A673 (cell line): ENCODE data around the gene CPNE5.

Experiments used
- EZH2 ChIP-seq: fragments of 200-600 bp; sonication (generic); IDR thresholded peaks from 2 replicates; pipeline ENCODE4 v1.6.1; 2017; ENCODE audit warnings: borderline replicate concordance, low read depth, mild to moderate bottlenecking, mixed read lengths, antibody characterized with exemption, low read length; ENCODE audit not compliant: poor library complexity, severe bottlenecking
- TF ChIP-seq, protein P1 (sequence below): fragments of 300-800, 200-600 bp; sonication (generic); conservative IDR thresholded peaks from 2 replicates; pipeline ENCODE4 v1.5.1; 2017; ENCODE audit warnings: low read depth, mild to moderate bottlenecking, antibody characterized with exemption, low read length, moderate library complexity, mixed read lengths

DNA sequence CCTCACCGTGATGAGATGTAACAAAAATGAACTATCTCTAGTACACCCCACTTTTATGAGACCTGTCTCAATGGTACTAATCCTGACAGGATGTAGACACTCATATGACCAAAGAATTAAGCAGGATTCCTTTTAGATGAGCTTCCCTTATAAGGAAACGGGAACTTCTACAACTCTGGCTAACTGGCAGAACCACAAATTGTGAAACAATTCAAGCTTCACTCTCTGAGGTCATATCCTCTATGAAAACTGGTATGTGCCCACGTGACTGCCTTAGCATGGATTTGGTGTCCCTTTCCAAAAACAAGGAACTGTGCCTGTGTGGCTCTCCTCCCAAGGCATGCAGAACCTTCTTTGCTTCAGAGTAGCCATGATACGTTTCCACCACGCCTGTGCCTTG is 14.1 kb upstream of the CPNE5 start:
- TF ChIP-seq EZH2: no peak
- TF ChIP-seq, protein P1, sequence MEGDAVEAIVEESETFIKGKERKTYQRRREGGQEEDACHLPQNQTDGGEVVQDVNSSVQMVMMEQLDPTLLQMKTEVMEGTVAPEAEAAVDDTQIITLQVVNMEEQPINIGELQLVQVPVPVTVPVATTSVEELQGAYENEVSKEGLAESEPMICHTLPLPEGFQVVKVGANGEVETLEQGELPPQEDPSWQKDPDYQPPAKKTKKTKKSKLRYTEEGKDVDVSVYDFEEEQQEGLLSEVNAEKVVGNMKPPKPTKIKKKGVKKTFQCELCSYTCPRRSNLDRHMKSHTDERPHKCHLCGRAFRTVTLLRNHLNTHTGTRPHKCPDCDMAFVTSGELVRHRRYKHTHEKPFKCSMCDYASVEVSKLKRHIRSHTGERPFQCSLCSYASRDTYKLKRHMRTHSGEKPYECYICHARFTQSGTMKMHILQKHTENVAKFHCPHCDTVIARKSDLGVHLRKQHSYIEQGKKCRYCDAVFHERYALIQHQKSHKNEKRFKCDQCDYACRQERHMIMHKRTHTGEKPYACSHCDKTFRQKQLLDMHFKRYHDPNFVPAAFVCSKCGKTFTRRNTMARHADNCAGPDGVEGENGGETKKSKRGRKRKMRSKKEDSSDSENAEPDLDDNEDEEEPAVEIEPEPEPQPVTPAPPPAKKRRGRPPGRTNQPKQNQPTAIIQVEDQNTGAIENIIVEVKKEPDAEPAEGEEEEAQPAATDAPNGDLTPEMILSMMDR: no peak
